G401.6 (cell line): ENCODE data around the gene ZNRF4.
"Not testable (repeated sequence)": the region's sequence is repeated elsewhere in the genome, so short reads cannot be mapped to it uniquely, and the experiment has no call there.

Experiments
- FAIRE-seq: peaks from 2 replicates; lab custom pipeline; 2012; peaks lifted over from hg19 to GRCh38; lab: Jason Lieb, UNC

ZNRF4 gene, protein sequence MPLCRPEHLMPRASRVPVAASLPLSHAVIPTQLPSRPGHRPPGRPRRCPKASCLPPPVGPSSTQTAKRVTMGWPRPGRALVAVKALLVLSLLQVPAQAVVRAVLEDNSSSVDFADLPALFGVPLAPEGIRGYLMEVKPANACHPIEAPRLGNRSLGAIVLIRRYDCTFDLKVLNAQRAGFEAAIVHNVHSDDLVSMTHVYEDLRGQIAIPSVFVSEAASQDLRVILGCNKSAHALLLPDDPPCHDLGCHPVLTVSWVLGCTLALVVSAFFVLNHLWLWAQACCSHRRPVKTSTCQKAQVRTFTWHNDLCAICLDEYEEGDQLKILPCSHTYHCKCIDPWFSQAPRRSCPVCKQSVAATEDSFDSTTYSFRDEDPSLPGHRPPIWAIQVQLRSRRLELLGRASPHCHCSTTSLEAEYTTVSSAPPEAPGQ

DNA sequence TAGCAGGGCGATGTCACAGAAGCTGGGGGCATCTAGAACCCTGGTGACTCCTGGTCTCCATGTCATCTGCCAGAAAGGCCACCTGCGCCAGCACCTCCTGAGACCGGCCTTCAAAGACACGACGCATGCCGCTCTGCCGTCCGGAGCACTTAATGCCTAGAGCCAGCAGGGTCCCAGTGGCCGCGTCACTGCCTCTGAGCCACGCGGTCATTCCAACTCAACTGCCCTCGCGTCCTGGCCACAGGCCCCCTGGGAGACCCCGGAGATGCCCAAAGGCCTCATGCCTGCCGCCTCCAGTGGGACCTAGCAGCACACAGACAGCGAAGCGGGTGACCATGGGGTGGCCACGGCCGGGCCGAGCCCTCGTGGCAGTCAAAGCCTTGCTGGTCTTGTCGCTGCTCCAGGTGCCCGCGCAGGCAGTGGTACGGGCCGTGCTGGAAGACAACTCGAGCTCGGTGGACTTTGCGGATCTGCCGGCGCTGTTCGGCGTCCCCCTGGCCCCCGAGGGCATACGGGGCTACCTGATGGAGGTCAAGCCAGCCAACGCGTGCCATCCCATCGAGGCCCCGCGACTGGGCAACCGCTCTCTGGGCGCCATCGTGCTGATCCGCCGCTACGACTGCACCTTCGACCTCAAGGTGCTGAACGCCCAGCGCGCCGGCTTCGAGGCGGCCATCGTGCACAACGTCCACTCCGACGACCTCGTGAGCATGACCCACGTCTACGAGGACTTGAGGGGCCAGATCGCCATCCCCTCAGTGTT lies at the start of gene ZNRF4:
Gene ZNRF4 (plus strand): TSS at position 51 of the 763 bp plus-strand sequence. CDS start 75 bp downstream, at position 126.
- FAIRE-seq: no peak

DNA sequence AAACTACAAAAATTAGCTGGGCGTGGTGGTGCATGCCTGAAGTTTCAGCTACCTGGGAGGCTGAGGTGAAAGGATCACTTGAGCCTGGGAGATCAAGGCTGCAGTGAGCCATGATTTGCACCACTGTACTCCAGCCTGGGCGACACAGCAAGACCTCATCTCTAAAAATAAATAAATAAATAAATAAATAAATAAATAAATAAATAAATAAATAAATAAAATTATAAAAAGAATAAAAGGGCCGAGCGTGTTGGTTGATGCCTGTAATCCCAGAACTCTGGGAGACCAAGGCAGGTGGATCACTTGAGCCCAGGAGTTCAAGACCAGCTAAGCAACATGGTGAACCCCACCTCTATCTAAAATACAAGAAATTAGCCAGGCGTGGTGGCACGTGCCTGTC lies 49.0 kb upstream of the ZNRF4 start:
- FAIRE-seq: not testable (repeated sequence)

DNA sequence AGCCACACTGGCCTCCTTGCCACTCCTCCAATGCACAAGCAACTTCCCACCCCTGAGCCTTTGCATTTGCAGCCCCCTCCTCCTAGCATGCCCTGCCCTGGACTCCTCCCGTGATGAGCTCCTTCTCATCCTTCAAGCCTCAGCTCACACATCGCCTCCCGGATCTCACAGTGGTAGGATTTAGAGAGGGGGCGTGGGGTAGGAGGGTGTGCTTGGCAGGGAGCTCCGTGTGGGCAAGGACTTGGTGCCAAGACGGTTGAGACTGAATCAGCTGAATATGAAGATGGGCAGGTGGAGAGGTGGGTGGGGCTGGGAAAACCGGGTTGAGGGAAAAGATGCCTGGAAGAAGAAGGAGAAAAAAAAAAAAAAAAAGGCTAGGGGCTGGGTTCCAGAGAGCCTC lies 48.4 kb upstream of the ZNRF4 start:
- FAIRE-seq: no peak

DNA sequence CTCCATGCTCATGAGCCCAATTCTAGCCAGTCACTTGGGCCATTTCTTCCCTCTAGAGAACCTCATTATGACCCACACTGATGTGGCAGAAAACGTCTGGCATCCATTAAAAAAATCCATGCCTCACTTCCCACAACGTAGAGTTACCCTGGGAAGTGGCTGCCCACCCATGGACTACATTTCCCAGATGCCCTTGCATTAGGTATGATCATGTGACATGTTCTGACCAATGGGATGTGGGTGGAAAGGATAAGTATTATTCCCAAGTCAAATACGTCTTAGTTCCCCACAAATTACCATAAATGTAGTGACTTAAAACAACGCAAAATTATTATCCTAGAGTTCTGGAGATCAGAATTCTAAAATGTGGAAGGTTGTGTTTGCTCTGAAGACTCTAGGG lies 47.9 kb upstream of the ZNRF4 start:
- FAIRE-seq: no peak

DNA sequence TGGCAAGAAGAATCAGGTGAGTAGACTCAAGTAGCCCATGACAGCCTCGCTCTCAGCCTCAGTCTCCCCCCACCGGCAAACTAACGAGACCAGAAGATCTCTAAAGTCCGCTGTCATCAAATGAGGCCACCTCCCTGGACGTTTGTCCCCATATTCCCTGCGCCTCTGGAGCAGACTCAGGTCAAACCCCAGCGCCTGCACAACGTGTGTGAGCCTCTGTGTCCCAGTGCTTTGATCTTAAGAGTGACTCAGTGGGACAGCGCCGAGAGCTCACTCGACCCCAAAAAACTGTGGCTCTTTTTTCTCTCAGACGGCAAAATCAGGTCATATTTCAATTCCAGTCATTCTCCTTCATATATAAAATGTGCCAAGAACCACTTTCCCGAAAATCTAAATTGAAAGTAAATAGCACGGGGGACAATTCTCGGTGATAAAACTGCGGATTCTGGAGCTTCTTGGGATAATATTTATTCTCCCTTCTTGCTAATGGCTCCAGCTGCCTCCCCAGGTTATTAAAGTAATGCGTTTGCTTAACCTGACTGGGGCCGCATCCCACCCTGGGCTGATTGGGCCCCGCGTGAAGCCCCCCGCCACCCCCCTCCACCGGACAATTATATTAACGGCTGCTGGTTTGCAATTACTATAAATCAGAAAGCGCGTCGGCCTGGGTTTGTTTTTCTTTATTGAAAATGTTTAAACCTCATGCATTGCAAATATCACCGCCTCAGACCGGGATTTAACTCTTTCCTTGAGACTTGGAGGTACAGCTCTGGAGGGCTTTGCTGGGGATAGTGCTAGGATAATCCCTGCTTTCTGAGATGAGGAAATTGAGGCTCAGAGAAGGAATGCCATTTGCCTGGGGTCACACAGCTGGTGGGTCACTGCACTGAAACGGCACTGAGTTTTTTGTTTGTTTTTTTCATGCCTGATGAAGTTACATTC lies 37.5 kb upstream of the ZNRF4 start:
- FAIRE-seq: no peak

DNA sequence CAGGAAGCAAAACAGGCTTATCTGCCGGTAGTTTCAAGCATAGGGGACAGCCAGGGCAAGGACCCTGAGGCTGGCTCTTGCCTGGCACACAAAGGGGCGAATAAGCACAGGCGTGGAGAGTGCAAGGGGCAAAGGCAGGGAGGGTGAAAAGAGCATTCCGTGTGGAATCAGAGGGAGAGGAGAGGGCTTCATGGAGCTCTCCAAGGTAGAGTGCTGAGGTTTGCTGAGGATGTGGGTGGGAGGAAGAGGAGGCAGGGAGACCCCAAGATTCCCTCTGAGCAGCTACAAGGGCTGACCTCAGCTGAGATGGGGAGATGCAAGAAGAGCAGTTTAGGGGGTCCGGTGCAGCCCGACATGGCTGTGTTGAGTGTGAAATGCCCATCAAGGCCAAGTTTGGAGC lies 36.5 kb upstream of the ZNRF4 start:
- no peak for FAIRE-seq

DNA sequence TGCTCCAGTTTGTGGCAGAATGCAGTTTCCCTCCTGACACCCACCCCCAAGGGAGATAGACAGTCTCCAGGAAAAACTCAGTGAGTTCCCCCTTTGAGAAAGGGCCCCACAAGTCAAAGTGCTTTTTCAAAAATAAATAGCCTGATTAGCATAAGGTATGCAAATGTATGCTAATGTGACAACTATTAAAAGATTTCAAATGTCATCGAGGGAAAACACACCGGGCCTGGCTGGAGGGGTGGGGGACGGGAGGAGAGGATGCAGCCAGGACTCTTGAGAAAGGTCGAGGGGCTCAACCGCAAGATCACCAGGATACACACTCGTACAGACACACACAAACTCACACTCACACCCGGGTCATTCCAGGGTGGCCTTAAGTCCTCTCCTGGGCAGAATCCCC lies 34.3 kb upstream of the ZNRF4 start:
- FAIRE-seq: no peak

DNA sequence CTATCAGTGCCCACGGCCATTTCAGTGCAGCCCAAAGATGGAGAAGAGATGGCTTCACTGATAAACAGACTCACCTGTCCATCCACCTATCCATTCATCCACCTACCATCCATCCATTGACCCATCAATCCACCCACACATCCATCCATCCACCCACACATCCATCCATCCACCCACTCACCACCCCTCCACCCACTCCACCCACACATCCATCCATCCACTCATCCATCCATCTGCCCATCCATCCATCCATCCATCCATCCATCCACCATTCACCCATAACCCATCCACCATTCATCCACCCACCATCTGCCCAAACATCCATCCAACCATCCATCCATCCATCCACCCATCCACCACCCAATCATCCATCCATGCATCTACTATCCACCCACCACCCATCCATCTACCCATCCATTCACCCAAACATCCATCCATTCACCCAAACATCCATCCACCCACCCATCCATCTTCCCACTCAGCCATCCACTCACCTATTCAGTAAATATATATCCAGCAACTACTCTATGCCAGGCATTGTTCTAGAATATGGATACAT lies 31.6 kb upstream of the ZNRF4 start:
- no peak for FAIRE-seq

DNA sequence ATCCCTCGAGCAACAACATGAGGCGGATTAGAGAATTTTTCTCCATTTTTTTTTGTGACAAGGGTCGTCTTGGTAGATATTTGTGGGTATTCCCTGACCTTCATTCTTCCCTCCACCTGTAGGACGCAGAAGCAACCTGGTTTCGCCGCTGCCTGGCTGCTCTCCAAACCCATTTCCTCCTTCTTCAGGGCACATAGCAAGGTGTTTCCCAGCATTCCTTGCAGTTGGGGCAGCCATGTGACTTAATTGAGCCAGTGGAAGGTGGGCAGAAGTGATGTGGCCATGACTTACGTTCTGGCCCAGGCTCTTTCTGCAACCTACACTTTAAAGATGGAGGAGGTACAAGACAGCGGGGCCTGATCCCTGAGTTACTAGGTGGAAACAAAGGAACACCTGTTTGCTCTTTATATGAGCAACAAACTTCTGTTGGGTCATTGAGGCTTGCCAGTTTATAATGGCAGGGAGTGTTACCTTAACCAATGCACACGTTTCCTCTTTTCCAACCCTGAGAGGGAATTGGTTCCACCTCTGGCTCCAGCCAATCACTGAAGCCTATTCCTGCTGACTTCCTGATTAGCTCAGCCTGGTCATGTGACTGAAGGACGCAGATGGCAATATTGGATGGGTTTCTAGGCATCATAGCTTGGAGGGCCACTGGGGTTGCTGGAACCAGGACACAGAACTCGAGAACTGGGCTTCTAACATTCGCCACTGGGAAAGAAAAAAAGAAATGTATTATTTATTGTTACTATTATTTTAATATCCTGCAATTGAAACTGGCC lies 30.8 kb upstream of the ZNRF4 start:
- no peak for FAIRE-seq

DNA sequence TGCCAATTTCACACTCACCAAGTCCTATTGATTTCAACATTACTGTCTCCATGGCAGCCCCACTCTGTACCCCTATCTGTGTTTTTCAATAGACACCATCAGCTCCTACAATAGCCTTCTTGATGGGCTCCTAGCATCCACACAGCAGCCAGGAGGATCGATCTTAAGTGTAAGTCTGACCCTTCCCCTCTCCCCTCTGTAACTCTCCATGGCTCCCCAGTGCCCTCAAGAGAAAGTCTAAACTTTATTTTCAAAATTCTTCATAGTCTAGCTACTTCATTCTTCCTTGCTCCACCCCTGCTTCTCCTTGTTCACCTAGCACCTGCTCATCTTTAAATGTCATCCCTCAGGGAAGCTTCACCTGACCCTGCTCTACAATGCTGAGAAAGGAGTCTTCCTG lies 30.0 kb upstream of the ZNRF4 start:
- no peak for FAIRE-seq

DNA sequence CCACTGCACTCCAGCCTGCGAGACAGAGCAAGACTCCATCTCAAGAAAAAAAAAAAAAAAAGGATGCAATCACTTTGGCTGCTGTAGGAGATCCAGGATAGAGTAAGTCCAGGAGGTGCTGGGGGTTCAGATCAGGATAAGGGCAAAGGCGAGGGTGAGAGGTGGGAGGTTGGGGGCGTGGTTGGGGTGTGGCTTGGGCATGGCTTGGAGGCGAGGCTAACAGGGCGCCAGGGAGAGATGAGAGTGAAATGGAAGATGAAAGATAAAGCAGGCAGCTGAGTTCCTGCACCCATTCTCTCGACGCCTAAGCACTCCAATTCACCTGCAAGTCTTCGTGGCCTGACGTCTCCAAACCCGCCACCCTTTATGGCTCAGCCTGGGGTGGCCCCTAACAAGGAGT lies 25.0 kb upstream of the ZNRF4 start:
- no peak for FAIRE-seq

DNA sequence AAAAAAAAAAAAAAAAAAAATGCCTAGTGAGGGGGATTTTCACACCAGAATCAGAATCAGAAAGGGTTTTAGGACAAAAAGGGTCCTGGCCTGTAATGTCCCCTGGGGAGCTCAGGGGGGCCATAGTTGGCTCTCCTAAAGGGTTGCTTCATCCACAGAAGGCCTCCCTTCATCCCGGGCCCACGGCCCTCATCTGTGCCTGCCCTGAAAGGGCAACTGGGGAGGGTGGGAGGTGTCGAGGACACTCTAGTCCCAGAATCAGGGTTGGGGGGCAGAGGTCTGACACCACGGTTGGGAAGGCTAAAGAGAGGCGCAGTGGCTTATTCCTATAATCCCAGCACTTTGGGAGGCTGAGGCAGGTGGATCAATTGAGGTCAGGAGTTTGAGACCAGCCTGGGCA lies 22.5 kb upstream of the ZNRF4 start:
- FAIRE-seq: no peak

DNA sequence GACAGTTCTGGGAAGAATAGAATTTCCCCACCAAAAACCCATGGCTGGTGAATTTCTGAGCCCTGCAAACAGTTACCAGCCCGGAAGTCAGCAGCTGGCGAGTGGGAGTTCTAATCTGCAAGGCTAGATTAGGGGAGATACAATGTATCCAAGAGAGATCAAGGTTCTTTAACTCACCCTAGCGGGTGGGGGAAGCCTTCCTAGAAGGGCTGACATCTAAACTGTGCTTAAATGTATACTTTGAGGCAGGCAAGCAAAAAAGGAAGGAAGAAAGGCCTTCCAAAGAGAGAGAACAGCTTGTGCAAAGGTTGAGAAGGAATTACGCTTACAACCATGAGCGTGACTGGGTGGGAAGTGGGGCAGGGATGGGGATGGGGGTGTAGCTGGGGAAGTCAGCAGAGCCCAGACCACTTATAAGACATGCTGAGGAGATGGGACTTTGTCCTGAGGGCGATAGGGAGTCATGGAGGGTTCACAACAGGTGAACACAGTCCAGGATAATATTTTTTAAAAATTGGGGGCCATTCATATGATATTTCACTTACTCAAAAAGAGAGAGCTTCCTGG lies 20.8 kb upstream of the ZNRF4 start:
- FAIRE-seq: no peak

DNA sequence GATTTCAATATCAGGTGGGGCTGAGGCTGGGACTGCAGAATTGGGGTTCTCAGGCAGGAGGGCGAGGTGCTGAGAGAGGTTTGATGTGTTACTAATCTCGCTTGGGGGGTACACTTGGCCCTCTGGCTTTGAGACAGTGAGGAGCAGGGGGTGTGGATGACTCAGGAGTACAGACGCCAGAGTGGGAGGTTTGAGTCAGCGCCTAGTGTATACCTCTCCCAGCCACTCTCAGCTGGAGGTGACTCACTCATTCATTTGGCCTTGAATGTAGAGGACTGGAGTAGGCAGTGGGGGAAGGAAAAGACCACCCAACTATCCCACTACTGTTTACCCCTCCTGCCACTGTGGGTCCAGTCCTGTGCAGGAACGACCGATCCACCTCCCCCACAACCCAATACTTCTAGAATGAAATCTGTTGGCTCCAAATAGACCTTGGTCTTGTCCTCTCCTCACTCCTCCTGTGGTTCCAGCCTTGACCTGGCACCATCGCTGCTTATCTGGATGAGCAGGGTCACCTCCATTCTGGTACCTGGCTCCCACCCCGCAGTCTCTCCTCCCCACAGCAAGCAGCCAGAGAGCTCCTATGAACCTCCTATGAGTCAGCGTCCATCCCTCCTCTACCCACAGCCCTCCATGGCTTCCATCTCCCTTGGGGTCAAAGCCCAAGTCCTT lies 20.1 kb upstream of the ZNRF4 start:
- FAIRE-seq: no peak

DNA sequence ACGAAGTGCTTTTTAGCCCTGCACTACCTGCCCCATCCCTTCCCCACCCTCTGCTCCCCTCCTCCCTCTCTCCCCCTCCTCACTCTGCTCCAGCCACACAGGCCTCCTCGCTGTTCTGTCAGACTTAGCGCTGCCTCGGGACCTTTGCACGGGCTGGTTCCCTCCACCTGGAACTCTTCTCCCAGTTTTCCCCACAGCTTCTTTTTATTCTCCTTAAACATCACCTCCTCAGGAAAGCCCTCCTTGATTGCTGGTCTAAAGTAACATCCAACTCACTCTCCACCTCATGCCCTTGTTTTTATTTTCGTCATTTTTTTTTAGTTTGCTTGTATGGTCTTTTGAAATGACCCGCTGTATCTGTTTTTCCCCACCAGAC lies 19.6 kb upstream of the ZNRF4 start:
- no peak for FAIRE-seq

DNA sequence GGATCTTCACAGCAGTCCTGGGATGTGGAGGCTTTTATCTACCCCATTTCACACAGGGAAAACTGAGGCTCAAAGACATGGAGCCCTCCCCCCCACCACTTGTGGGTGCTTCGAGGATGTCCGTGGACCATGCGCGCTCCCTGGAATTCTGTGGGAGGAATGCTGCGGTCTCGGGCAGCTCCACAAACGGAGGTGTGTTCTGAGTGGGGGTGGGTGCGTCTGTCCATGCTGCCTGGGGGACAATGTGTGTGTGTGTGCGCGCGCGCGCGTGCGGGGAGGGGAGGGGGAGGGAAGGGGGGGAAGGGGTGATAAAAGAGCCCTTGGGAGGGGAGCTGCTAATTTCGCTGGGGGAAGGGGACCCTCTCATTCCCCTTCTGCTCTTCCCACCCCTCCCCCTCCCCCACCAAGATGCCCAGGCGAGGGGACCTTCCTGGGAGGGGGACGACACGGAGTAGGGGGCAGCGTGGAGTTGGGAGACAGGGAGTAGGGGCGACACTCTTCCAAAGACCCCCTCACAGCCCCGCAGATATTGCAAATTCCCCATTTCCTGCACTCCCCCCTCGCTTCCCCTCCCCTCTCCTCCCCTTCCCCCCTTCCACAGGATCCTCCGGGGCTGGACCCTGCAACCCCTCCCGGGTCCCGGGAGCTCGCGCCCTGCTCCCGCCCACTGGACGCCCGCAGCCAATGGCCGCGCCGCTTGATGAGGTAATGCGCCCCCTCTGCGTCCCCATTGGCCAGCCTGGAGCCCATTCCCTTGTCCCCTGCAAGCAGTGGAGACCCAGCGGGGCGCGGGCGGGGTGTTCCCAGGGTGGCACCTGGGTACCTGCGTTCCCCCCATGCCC lies 18.9 kb upstream of the ZNRF4 start:
- FAIRE-seq: peak; percentile 11

DNA sequence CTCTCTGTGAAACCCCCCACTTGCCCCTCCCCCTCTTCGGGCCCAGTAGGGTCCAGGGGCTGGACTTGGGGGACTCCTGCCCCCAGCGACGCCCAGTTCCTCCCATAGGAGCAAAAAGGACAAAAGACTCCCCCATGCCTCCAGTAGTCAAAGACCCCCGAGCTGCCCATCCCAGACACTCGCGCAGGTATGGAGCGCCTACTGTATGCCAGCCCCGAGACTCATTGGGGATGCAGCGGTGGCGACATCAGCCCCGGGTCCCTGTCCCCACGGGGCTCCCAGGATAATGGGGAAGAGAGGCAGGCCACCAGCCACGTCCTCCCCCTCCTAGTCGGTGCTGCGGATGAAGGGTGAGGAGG lies 18.3 kb upstream of the ZNRF4 start:
- FAIRE-seq: no peak

DNA sequence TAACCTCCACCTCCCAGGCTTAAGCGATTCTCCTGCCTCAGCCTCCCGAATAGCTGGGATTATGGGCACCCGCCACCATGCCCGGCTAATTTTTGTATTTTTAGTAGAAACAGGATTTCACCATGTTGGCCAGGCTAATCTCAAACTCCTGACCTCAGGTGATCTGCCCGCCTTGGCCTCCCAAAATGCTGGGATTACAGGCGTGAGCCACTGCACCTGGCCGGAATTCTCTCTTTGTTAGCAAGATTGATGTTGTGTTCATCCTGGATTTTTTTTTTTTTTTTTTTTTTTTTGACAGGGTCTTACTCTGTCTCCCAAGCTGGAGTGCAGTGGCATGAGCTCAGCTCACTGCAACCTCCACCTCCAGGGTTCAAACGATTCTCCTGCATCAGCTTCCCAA lies 16.5 kb upstream of the ZNRF4 start:
- FAIRE-seq: not testable (repeated sequence)

DNA sequence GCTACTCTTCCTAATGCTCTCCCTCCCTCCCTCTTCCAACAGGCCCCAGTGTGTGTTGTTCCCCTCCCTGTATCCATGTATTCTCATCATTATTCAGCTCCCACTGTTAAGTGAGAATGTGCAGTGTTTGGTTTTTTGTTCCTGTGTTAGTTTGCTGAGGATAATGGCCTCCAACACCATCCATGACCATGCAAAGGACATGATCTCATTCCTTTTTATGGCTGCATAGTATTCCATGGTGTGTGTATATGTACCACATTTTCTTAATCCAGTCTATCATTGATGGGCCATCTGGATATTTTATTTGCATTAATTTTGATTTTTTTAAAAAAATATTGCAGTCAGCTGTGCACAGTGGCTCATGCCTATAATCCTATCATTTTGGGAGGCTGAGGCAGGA lies 15.8 kb upstream of the ZNRF4 start:
- no peak for FAIRE-seq

DNA sequence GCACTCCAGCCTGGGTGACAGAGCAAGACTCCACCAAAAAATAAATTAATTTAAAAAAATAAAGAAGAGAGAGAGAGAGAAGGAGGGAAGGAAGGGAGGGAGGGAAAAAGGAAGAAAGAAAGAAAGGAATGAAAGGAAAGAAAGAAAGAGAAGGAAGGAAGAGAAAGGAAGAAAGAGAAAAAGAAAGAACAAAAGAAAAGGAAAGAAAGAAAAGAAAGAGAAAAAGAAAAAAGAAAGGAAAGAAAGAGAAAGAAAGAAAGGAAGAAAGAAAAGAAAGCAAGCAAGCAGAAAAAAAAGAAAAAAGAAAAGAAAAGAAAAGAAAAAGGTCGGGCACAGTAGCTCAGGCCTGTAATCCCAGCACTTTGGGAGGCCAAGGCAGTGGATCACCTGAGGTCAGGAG lies 14.9 kb upstream of the ZNRF4 start:
- FAIRE-seq: no peak
